Ecto neural progenitor cell (in vitro differentiated cells): Measurements from ENCODE around the gene ZNF219.

Experiments
- DNase-seq: peaks from one replicate; pipeline ENCODE4 v3.0.0-alpha.2; 2018; ENCODE audit warnings: low spot score

ZNF219 gene

DNA sequence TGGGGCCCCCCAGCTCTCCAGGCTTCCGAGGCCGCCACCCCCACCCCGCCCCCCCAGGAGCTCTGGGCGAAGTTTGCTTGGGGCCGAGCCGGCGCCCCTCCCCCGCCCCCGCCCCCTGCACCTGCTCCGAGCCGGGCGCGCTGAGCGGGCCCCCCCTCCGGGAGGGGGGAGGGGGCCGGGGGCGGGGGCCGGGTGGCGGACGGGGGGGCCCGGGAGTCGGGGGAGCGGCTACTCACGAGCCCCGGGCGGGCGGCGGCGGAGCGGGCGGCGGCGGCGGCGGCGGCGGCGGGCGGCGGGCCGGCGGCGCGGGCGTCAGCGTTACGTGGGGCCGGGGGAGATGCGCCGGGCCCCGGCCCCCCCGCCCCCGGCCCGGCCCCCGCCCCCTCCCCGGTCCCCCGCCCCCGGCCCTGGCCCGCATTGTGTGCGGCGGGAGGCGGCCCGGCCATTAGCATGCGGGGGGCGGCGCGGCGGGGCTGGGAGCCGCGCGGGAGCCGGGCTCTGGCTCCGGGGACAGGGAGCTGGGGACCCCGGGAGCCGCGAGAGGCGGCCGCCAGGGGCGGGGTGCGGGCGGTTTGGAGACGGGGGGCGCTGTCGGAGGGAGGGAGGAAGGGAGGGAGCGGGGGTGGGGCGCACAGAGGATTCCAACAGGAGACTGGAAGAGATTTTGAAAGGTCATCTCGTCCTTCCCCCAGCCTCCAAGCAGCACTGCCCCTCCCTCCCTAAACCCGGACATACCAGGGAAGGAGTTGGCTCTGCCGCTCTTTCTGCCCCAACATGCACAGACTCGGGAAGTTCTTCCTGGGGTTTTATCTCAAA is at the start of gene ZNF219:
Gene ZNF219, minus strand, starts transcription at position 580 of the 816 bp plus-strand sequence. CDS start 5,064 bp downstream, outside the sequence.
- peak; percentile 87 for DNase-seq

GRCh38 chr14:21145437-21145836 is 47.0 kb upstream of the ZNF219 start:
- DNase-seq: no peak

- DNase-seq: no peak
Observed at GRCh38 chr14:21142357-21142756, 43.9 kb upstream of the ZNF219 start.

GRCh38 chr14:21136024-21136423 is 37.6 kb upstream of the ZNF219 start:
- DNase-seq: no peak

- no peak for DNase-seq
Observed at GRCh38 chr14:21133901-21134300, 35.4 kb upstream of the ZNF219 start.

GRCh38 chr14:21123429-21123828 is 25.0 kb upstream of the ZNF219 start:
- DNase-seq: no peak

- DNase-seq: no peak
Observed at GRCh38 chr14:21121122-21121521, 22.7 kb upstream of the ZNF219 start.

- DNase-seq: no peak
Observed at GRCh38 chr14:21120686-21121085, 22.2 kb upstream of the ZNF219 start.

DNA sequence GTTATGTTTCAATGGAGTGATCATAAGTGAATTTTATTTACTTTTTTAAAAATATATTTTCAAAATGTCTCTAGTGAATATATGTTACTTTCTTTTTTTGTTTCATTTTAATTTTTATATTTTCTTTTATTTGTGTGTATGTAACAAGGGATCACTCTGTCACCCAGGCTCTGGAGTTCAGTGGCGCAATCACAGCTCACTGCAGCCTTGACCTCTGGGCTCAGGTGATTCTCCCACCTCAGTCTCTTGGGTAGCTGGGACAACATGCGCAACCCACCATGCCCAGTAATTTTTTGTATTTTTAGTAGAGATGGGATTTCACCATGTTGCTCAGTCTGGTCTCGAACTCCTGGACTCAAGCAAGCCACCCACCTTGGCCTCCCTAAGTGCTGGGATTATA is 20.5 kb upstream of the ZNF219 start:
- DNase-seq: no peak

GRCh38 chr14:21113369-21113768 is 14.9 kb upstream of the ZNF219 start:
- no peak for DNase-seq

- no peak for DNase-seq
Observed at GRCh38 chr14:21112255-21112654, 13.8 kb upstream of the ZNF219 start.

GRCh38 chr14:21109377-21110138 is 11.1 kb upstream of the ZNF219 start:
- DNase-seq: no peak

GRCh38 chr14:21108791-21109190 is 10.3 kb upstream of the ZNF219 start:
- DNase-seq: no peak

GRCh38 chr14:21107283-21107800 is 8.9 kb upstream of the ZNF219 start:
- DNase-seq: no peak

DNA sequence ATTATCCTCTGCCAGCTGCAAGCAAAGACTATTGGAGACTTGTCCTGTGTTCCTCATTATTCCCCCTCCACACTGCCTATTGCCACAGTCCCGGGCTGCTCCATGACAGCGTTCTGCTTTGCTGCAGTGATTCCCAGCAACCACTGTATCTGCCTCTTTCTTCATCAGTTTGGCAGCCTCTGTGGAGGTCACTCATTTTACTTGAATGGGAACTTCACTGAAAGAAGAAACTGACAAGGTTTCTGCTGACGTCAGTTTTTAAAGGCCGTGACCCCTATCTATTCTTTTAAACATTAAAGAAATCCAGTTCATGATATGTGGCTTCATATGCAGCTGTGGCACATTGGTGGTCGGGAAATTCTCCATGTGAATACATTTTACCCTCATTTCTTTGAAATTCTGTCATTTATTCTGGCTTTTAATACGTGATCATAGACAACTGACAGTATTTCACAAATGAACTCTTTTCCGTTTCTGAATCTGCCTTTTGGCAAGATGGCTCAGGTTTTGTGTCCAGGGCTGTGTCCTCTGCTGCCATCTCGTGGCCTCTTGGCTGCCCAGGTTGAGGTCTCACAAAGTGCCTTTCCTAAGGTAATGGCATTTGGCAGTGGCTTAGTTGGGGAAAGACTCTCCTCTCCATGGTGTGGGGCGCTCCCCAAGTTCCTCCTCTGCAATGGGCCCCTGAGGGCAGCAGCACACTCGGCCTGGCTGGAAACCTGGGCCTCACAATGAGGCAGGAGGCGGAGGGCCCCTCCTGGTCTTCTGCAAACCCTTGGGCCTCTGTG is 8.2 kb upstream of the ZNF219 start:
- DNase-seq: peak; percentile 88

DNA sequence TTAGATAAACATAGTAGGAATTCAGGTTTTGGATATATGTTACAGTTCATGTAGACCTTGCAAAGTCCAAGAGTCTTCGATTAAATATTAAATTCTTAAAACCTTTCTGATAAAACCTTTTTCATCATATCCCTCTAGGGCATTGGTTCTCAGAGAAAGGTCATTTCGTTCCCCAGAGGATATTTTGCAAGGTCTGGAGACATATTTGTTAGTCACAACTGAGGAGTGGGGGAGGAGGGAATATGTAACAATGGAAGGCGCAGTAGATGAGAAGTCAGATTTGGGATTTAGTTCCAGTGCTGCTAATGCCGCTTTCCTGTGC is 7.7 kb upstream of the ZNF219 start:
- DNase-seq: no peak

DNA sequence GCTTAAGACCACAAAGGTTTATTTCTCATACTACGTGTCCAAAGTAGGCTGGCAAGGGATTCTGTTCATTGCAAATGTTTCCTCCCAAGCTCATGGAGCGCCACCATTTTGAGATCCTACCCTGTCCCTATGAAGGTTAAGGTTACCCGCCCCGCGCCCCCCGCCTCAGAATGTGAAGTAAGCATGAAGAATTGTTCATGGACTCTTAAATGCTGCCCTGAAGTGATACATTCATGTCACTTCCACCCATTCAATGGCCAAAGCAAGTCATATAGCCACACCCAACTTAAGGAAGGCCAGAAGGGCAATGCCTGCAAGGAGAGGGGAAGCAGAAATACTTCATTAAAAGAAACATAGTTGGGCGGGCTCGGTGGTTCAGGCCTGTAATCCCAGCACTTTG is 6.6 kb upstream of the ZNF219 start:
- DNase-seq: no peak

DNA sequence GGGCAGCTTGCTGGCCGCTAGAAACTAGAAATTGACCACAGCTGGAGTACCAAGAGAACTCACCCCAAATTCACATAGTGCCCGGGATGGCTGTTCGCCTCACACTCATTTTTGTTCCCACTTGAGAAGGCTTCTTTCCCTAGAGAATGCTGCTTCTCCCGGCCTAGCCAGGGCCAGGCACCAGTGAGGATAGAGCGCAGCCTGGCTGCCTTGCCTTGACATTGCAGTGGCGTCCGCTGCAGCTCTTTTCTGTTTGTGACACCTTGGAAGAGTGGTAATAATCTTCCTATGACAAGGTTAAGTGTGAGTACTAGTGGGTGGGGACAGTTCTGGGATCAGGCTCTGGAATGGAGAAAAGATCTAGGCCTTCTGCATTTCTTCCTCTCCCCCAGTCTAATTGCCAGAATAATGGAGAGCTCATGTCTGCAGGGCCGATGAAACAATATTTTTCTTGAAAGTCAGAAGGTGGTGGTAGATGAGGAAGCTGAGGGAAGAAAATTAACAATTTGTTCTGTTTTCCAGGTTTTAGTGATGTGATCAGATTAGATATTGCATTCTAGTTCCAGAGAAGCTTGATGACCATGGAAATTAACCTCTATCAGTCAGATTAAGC is 6.1 kb upstream of the ZNF219 start:
- peak; percentile 81 for DNase-seq

GRCh38 chr14:21103710-21104447 is 5.4 kb upstream of the ZNF219 start:
- DNase-seq: peak; percentile 97

GRCh38 chr14:21103411-21103709 is 4.9 kb upstream of the ZNF219 start:
- no peak for DNase-seq
